Head of caudate nucleus (tissue), 42 donors: ENCODE results near the gene PGD.
A peak's percentile ranks its signal among the peaks of the same experiment; 100 is the strongest.

Source experiments
- DNase-seq, 42 donors: peaks; one replicate each; pipeline versions ENCODE4 v3.0.0 to v3.0.0-alpha.2; 2020 to 2021; ENCODE audit warnings: mixed read lengths in 7 of 42
- intact Hi-C: fragments of 100-400 bp; cut with DNase I; formaldehyde crosslinking; loops from one replicate; pipeline ENCODE4 v1.15.0; 2022

PGD gene

GRCh38 chr1:10398734-10399443 is at the start of gene PGD:
Gene PGD (plus strand): TSS chr1:10399064. CDS start chr1:10399118, 54 bp downstream.
- intact Hi-C loops = no loop called here
- peak; percentile 97 to 100 (median 99) for DNase-seq

GRCh38 chr1:10353282-10353681 is 45.6 kb upstream of the PGD start:
- intact Hi-C loops = no loop called here
- DNase-seq = no peak

- intact Hi-C loops = no loop called here
- no peak for DNase-seq
Measured at GRCh38 chr1:10353693-10354092, 45.2 kb upstream of the PGD start.

GRCh38 chr1:10360045-10360444 is 38.8 kb upstream of the PGD start:
- intact Hi-C loops = no loop called here
- no peak for DNase-seq

GRCh38 chr1:10361515-10361914 is 37.3 kb upstream of the PGD start:
- no peak for DNase-seq
- intact Hi-C loops = no loop called here

- intact Hi-C loops = no loop called here
- DNase-seq = no peak
Measured at GRCh38 chr1:10368194-10368593, 30.7 kb upstream of the PGD start.

GRCh38 chr1:10374442-10374860 is 24.4 kb upstream of the PGD start:
- DNase-seq = no peak
- intact Hi-C loops = no loop called here

GRCh38 chr1:10377365-10378029 is 21.4 kb upstream of the PGD start:
- DNase-seq = peak in 37 of 42 donors; percentile 11 to 89 (median 52)
- intact Hi-C loops = loop anchor here (2.0 kb wide), 1 partner anchor 53 kb away; the partner anchor contains the start of gene CENPS

- intact Hi-C loops = no loop called here
- DNase-seq = peak; percentile 16 to 80 (median 52)
Measured at GRCh38 chr1:10378081-10378841, 20.6 kb upstream of the PGD start.

- intact Hi-C loops = no loop called here
- DNase-seq = no peak
Measured at GRCh38 chr1:10379101-10379620, 19.7 kb upstream of the PGD start.

GRCh38 chr1:10379676-10380075 is 19.2 kb upstream of the PGD start:
- intact Hi-C loops = no loop called here

GRCh38 chr1:10380594-10381275 is 18.1 kb upstream of the PGD start:
- intact Hi-C loops = no loop called here
- peak in 26 of 42 donors; percentile 13 to 73 (median 37) for DNase-seq

More at GRCh38 chr1:10379676-10380075, 19.2 kb upstream of the PGD start:
- DNase-seq = no peak

GRCh38 chr1:10383630-10384029 is 15.2 kb upstream of the PGD start:
- intact Hi-C loops = no loop called here

GRCh38 chr1:10384219-10384618 is 14.6 kb upstream of the PGD start:
- no peak for DNase-seq
- intact Hi-C loops = no loop called here

More at GRCh38 chr1:10383630-10384029, 15.2 kb upstream of the PGD start:
- no peak for DNase-seq

- DNase-seq = no peak
Measured at GRCh38 chr1:10386761-10387676, 11.8 kb upstream of the PGD start.

GRCh38 chr1:10387677-10388386 is 11.0 kb upstream of the PGD start:
- peak in 26 of 42 donors; percentile 8 to 67 (median 31) for DNase-seq
- intact Hi-C loops = no loop called here

More at GRCh38 chr1:10386761-10387676, 11.8 kb upstream of the PGD start:
- intact Hi-C loops = no loop called here

- DNase-seq = no peak
- intact Hi-C loops = no loop called here
Measured at GRCh38 chr1:10388387-10388715, 10.5 kb upstream of the PGD start.
